ENCODE results near the gene EML6.

Gene EML6

DNA sequence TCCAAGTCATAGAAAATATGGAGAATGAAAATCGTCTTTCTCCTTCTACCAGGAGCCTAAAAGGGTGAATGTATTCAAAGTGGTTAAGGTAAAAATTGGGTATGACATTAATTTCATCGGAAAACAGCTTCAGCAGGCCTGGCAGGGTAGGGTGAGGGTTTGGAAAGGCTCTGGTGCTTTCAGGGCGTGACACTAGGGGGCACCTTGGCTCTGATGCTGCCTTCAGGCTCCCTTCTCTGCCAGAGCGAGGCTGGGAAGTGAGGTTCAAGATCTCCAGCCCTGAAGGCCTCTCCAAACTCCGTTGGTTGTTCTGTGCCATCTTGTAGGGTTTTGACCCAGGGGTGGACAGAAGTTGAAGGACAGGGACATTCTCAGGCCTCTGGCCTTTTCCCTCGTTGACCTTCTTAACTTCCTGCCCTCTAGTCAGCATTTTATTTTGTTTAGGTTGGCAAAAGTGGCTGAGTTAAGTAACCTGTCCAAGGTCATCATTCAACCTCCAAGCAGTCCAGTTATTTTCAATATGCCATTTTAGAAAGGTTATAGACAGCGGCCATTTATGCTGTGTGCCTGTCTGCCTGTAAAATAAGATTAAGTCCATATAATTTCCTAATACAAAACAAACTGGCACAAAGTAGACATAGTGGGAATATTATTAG lies 40.3 kb downstream of the EML6 start:
- Histone ChIP-seq H3K27me3 (ENCODE audit: control insufficient read depth, insufficient read depth, low read length) (no peaks in the 10 kb centered on the region), H3K4me1 (ENCODE audit: control insufficient read depth, insufficient read depth, low read length) (peaks cover 11% of the 10 kb centered on the region), H3K9me3 (replicated peaks; ENCODE audit: low read length) (no peaks in the 10 kb centered on the region), H3K4me3 (ENCODE audit: low read length) (no peak overlapping the region), H3K36me3 (ENCODE audit: insufficient read depth, low read length) (no peaks in the 10 kb centered on the region), H3K4me2 (ENCODE audit: low read length) (no peak overlapping the region), H3K9ac (ENCODE audit: low read depth, low read length) (no peak overlapping the region)

DNA sequence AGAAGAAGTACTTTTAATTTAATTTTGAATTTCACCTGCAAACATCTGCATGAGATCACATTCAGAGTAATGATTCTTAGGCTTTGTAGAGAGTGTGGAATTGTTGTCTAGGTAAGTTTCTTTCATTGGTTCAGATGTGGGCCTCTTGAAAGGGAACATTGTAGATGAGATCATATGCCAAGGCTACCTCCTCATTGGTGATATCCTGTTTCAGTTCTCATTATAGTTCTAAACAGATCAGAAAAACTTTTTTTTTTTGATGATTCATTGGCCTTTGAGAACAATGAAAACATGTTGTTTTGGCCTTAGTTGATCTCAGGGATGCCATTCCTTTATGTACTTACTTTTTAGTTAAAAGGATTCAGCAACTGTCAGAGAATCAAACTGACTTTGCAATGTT lies 44.5 kb downstream of the EML6 start:
- no peak overlapping the region for H3K4me3 ChIP-seq (ENCODE audit: low read length)
- H3K4me1 ChIP-seq (ENCODE audit: control insufficient read depth, insufficient read depth, low read length): peaks cover 34% of the 10 kb centered on the region
- no peaks in the 10 kb centered on the region for H3K9me3 ChIP-seq (replicated peaks; ENCODE audit: low read length)
- no peaks in the 10 kb centered on the region for H3K27me3 ChIP-seq (ENCODE audit: control insufficient read depth, insufficient read depth, low read length)
- no peak overlapping the region for H3K9ac ChIP-seq (ENCODE audit: low read depth, low read length)
- peak overlapping the region; percentile 42 for H3K4me2 ChIP-seq (ENCODE audit: low read length)
- H3K36me3 ChIP-seq (ENCODE audit: insufficient read depth, low read length): no peaks in the 10 kb centered on the region

DNA sequence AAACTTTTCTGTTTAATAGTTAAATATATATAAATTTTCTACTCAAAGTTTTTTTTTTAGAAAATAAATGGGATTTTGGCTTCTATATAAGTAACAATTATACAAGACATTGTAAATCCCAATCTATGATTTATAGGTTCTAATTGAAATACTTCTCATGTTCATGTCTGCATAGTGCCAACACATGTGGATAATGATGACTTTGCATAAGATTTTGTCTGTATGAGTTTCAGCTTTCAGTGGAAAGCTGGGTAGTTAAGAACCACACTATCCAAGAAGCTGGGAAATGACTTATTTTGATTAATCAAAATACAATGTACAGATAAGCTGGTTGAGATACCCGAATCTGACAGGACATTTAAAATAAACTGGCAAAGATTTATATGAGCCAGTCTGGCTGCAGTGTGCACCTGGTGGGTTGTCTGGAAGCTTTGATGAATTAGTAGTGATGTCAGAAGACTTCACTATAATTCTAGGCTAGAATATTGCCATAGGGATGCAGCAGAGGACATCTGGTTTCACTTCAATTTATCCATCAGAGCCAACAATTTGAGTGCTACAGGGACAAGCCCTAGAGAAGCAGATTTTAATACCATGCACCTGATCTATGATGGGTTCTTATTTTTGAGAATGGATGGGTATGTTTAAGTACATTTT lies 45.4 kb downstream of the EML6 start:
- Histone ChIP-seq H3K36me3 (ENCODE audit: insufficient read depth, low read length) (no peaks in the 10 kb centered on the region), H3K9ac (ENCODE audit: low read depth, low read length) (no peak overlapping the region), H3K4me2 (ENCODE audit: low read length) (no peak overlapping the region), H3K4me3 (ENCODE audit: low read length) (no peak overlapping the region), H3K9me3 (replicated peaks; ENCODE audit: low read length) (no peaks in the 10 kb centered on the region), H3K27me3 (ENCODE audit: control insufficient read depth, insufficient read depth, low read length) (no peaks in the 10 kb centered on the region), H3K4me1 (ENCODE audit: control insufficient read depth, insufficient read depth, low read length) (peaks cover 38% of the 10 kb centered on the region)

DNA sequence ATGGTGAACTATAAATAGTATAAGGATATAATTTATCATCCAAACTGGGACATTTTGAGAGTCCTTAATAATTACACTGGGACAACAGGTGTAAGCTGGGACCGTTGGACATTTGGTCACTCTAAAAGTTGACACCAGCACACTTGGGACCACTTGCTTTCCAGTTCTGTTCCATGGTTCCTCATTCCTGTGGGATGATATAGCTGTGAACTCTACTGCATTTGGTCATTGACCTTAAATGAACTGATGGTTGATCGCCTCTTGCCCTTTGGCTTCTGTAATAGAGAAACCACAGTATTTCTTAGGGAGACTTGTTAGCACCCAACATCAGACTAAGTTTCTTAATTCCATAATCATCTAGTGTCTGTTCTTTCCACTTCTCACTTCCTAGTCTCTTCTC lies 46.7 kb downstream of the EML6 start:
- Histone ChIP-seq H3K9me3 (replicated peaks; ENCODE audit: low read length) (no peaks in the 10 kb centered on the region), H3K27me3 (ENCODE audit: control insufficient read depth, insufficient read depth, low read length) (no peaks in the 10 kb centered on the region), H3K36me3 (ENCODE audit: insufficient read depth, low read length) (no peaks in the 10 kb centered on the region), H3K4me3 (ENCODE audit: low read length) (no peak overlapping the region), H3K4me1 (ENCODE audit: control insufficient read depth, insufficient read depth, low read length) (peaks cover 38% of the 10 kb centered on the region), H3K9ac (ENCODE audit: low read depth, low read length) (no peak overlapping the region), H3K4me2 (ENCODE audit: low read length) (no peak overlapping the region)

DNA sequence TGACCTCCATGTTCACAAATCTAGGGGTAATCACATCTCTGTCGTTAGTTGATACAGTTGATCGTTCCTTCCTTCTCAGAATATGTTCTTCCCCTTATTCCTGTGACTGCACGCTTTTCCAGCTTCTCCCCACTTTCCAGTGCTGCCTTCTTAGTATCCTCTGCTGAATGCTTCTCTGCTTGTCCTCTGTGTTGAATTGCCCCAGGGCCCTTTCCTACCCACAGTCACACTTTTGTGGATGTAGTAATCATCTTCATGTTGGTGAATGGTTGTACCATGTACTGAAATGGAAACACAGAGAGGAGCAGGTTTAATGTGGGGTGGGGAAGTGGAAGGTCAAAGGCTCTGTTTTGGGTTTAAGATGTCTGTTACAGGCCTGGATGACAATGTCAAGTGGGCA lies 47.2 kb downstream of the EML6 start:
- no peak overlapping the region for H3K4me3 ChIP-seq (ENCODE audit: low read length)
- no peaks in the 10 kb centered on the region for H3K27me3 ChIP-seq (ENCODE audit: control insufficient read depth, insufficient read depth, low read length)
- H3K9ac ChIP-seq (ENCODE audit: low read depth, low read length): no peak overlapping the region
- H3K36me3 ChIP-seq (ENCODE audit: insufficient read depth, low read length): no peaks in the 10 kb centered on the region
- H3K4me2 ChIP-seq (ENCODE audit: low read length): no peak overlapping the region
- no peaks in the 10 kb centered on the region for H3K9me3 ChIP-seq (replicated peaks; ENCODE audit: low read length)
- H3K4me1 ChIP-seq (ENCODE audit: control insufficient read depth, insufficient read depth, low read length): peaks cover 38% of the 10 kb centered on the region

DNA sequence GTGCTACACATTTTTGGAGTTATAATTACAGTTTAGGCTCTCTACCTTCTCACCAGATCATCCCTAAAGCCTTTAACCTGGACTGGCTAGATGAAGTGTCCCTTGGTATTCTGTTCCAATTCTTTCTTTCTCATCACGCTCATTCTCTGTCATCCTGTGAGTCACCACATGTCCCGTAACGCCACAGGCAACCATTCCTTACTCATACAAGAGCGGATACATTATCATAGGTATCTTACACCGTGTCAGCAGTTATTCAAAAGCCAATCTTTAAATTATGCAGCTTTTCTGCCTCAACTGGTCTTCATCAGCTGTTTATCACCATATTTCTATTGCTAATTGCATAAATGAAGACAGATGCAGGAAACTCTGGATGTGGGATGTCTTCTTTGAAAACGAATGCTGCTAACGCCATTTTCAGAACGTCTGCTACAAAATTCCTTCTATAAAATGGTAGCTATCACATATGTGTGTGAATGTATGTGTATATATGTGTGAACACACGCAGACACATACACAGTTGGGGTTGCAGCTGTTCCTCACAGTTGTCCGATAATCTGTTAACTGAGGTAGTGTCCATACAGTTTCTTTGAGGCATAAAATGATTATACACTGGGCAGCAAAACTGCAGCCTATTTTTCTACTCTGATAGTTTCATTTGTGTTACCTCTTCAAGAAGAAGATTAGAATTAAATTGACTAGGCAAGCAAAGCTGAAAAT lies 47.9 kb downstream of the EML6 start:
- no peaks in the 10 kb centered on the region for H3K27me3 ChIP-seq (ENCODE audit: control insufficient read depth, insufficient read depth, low read length)
- H3K9me3 ChIP-seq (replicated peaks; ENCODE audit: low read length): no peaks in the 10 kb centered on the region
- no peak overlapping the region for H3K4me2 ChIP-seq (ENCODE audit: low read length)
- no peak overlapping the region for H3K4me3 ChIP-seq (ENCODE audit: low read length)
- peaks cover 38% of the 10 kb centered on the region for H3K4me1 ChIP-seq (ENCODE audit: control insufficient read depth, insufficient read depth, low read length)
- no peaks in the 10 kb centered on the region for H3K36me3 ChIP-seq (ENCODE audit: insufficient read depth, low read length)
- no peak overlapping the region for H3K9ac ChIP-seq (ENCODE audit: low read depth, low read length)

DNA sequence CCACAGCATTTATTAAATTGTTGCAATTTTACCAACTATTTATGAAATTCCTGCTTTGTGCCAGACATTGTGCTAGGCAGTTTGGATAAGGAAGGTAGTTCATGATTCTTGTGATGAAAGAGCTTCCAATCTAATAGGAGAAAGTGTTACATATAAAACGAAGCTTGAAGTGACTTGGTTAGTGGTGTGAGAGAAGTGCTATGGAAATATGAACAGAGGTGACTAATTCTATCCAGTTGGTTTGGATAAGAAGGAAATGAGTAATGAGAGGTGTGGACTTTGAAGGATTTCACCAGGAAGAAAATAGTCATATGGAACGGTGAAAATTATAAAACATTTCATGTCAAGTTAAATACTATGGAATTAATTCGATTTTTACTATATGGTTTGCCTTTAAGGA lies 48.6 kb downstream of the EML6 start:
- no peak overlapping the region for H3K4me3 ChIP-seq (ENCODE audit: low read length)
- no peaks in the 10 kb centered on the region for H3K27me3 ChIP-seq (ENCODE audit: control insufficient read depth, insufficient read depth, low read length)
- peak overlapping the region; percentile 71 for H3K4me2 ChIP-seq (ENCODE audit: low read length)
- H3K36me3 ChIP-seq (ENCODE audit: insufficient read depth, low read length): no peaks in the 10 kb centered on the region
- no peak overlapping the region for H3K9ac ChIP-seq (ENCODE audit: low read depth, low read length)
- H3K9me3 ChIP-seq (replicated peaks; ENCODE audit: low read length): no peaks in the 10 kb centered on the region
- peaks cover 38% of the 10 kb centered on the region for H3K4me1 ChIP-seq (ENCODE audit: control insufficient read depth, insufficient read depth, low read length)

DNA sequence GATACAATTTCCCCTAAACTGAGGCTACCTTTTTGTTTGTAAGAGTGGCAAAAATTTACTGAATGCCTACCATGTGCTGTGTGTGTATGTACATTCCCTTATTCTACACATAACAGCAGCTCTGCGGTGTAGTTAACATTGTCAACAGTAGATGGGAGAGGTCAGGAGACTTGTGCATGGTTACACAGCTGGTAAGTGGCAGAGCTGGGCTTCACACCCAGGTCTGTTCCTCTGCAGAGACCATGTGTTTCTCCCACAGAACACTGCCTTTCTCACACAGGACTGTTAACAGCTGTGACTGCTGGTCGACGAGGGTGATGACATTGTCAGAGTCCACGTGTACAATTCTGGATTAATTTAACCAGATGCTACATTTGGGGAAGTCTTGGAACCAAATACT lies 49.1 kb downstream of the EML6 start:
- Histone ChIP-seq H3K9ac (ENCODE audit: low read depth, low read length) (no peak overlapping the region), H3K4me2 (ENCODE audit: low read length) (no peak overlapping the region), H3K27me3 (ENCODE audit: control insufficient read depth, insufficient read depth, low read length) (no peaks in the 10 kb centered on the region), H3K4me3 (ENCODE audit: low read length) (no peak overlapping the region), H3K4me1 (ENCODE audit: control insufficient read depth, insufficient read depth, low read length) (peaks cover 36% of the 10 kb centered on the region), H3K9me3 (replicated peaks; ENCODE audit: low read length) (no peaks in the 10 kb centered on the region), H3K36me3 (ENCODE audit: insufficient read depth, low read length) (no peaks in the 10 kb centered on the region)

DNA sequence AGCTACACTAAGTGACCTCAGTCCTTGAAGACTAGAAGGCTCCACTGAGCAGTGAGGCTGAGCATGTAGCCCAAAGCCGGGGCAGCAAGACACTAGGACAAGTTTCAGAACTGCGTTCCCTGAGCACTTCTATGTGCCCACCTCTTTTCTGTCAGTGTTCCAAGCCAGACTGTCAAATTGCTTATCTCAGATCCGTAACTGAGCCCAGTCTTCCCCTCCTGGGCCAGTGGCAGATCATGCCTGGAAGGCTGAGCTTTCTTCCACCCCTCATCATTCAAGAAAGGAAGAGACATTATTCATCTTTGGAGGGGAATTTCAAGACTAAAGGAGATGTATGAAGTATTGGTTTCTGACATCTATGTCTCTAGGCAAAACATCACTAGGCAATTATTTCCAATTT lies 49.8 kb downstream of the EML6 start:
- peaks cover 29% of the 10 kb centered on the region for H3K4me1 ChIP-seq (ENCODE audit: control insufficient read depth, insufficient read depth, low read length)
- no peak overlapping the region for H3K9ac ChIP-seq (ENCODE audit: low read depth, low read length)
- no peaks in the 10 kb centered on the region for H3K27me3 ChIP-seq (ENCODE audit: control insufficient read depth, insufficient read depth, low read length)
- no peak overlapping the region for H3K4me3 ChIP-seq (ENCODE audit: low read length)
- H3K36me3 ChIP-seq (ENCODE audit: insufficient read depth, low read length): no peaks in the 10 kb centered on the region
- no peak overlapping the region for H3K4me2 ChIP-seq (ENCODE audit: low read length)
- H3K9me3 ChIP-seq (replicated peaks; ENCODE audit: low read length): no peaks in the 10 kb centered on the region

DNA sequence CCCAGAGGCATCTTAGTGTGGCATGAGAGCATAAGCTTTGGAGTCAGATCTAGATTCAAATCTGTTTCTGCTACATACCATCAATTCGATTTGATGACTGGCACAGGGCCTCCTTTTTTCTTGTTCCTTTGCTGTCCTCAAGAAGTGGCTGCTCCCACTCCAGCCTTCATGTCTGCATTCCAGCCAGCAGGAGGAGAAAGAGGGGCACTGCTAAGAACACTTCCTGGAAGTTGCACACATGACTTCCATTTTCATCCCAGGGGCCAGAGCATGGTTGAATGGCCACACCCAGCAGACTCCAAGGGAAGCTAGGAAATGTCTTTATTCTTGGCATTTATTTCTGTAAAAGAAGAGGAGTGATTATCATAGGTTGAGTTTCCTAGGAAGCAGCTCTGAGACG lies 50.4 kb downstream of the EML6 start:
- Histone ChIP-seq H3K4me1 (ENCODE audit: control insufficient read depth, insufficient read depth, low read length) (peaks cover 26% of the 10 kb centered on the region), H3K27me3 (ENCODE audit: control insufficient read depth, insufficient read depth, low read length) (no peaks in the 10 kb centered on the region), H3K4me2 (ENCODE audit: low read length) (no peak overlapping the region), H3K9me3 (replicated peaks; ENCODE audit: low read length) (no peaks in the 10 kb centered on the region), H3K4me3 (ENCODE audit: low read length) (no peak overlapping the region), H3K36me3 (ENCODE audit: insufficient read depth, low read length) (no peaks in the 10 kb centered on the region), H3K9ac (ENCODE audit: low read depth, low read length) (no peak overlapping the region)

DNA sequence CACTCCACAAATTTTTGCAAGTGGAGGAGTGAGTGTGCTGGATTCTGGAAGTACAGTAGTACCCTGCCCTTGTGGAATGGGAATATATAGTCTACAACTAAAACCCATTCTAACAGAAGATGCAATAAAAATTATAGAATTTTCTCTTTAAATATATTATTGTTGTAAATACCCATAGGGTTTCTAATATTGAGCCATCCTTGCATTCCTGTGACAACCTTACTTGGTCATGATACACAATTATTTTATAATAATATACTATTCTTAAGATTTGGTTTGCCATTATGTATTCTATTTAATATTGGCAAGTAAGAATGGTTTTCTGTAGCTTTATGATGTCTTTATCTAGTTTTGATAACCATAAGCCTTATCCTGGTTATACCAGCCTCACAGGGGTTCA lies 52.2 kb downstream of the EML6 start:
- Histone ChIP-seq H3K4me1 (ENCODE audit: control insufficient read depth, insufficient read depth, low read length) (peaks cover 24% of the 10 kb centered on the region), H3K4me3 (ENCODE audit: low read length) (no peak overlapping the region), H3K9me3 (replicated peaks; ENCODE audit: low read length) (no peaks in the 10 kb centered on the region), H3K4me2 (ENCODE audit: low read length) (no peak overlapping the region), H3K9ac (ENCODE audit: low read depth, low read length) (no peak overlapping the region), H3K36me3 (ENCODE audit: insufficient read depth, low read length) (no peaks in the 10 kb centered on the region), H3K27me3 (ENCODE audit: control insufficient read depth, insufficient read depth, low read length) (no peaks in the 10 kb centered on the region)

DNA sequence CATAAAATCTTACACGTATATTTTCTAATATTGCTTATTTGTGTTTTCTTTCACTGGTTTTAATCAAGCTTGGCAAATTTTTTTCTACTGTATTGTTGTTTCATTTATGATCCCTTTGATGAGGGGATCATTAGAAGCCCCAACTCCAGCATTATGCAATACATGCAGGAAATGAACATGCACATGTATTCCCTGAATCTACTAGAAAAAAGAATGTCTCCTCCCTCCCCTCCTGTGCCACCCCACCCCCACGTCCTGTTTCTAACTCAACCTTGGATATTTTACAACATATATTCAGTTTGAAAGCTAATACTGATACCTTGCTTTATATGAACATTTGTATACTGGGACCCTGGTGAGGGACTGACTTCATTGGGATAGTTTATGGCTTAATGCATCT lies 53.0 kb downstream of the EML6 start:
- no peaks in the 10 kb centered on the region for H3K9me3 ChIP-seq (replicated peaks; ENCODE audit: low read length)
- H3K36me3 ChIP-seq (ENCODE audit: insufficient read depth, low read length): no peaks in the 10 kb centered on the region
- no peak overlapping the region for H3K4me2 ChIP-seq (ENCODE audit: low read length)
- peaks cover 17% of the 10 kb centered on the region for H3K4me1 ChIP-seq (ENCODE audit: control insufficient read depth, insufficient read depth, low read length)
- no peak overlapping the region for H3K9ac ChIP-seq (ENCODE audit: low read depth, low read length)
- no peak overlapping the region for H3K4me3 ChIP-seq (ENCODE audit: low read length)
- H3K27me3 ChIP-seq (ENCODE audit: control insufficient read depth, insufficient read depth, low read length): no peaks in the 10 kb centered on the region

All from skeletal muscle satellite cell (primary cell).